HepG2 (cell line): ENCODE data around the gene CENPK. TPM values are rescaled to one million over a fixed set of nuclear protein-coding genes. Genes with fewer than 3 reads are reported as not detected.

ENCODE experiments used
- CSRNP2 ChIP-seq: sonication (generic); formaldehyde crosslinking; conservative IDR thresholded peaks from 2 replicates; pipeline ENCODE4 v1.8.0; 2022; ENCODE audit warnings: low read depth, missing genetic modification reagents
- HIC2 ChIP-seq: sonication (generic); formaldehyde crosslinking; IDR thresholded peaks from 2 replicates; pipeline ENCODE4 v1.9.0; 2022; ENCODE audit warnings: low read depth, missing genetic modification reagents
- HNF4A ChIP-seq: sonication (generic); formaldehyde crosslinking; IDR thresholded peaks from 2 replicates; pipeline ENCODE4 v1.4.0; 2020; ENCODE audit warnings: missing genetic modification reagents
- LBX2 ChIP-seq: sonication (generic); formaldehyde crosslinking; IDR thresholded peaks from 2 replicates; pipeline ENCODE4 v1.5.0; 2020; ENCODE audit warnings: missing genetic modification reagents, mild to moderate bottlenecking, borderline replicate concordance
- MAX ChIP-seq: IDR thresholded peaks from 2 replicates; pipeline ENCODE4 v1.6.1; 2012; ENCODE audit warnings: inconsistent platforms
- PLSCR1 ChIP-seq: sonication (generic); formaldehyde crosslinking; IDR thresholded peaks from 2 replicates; pipeline ENCODE4 v1.5.0; 2020; ENCODE audit warnings: missing genetic modification reagents, mild to moderate bottlenecking, borderline replicate concordance
- REL ChIP-seq: sonication (generic); formaldehyde crosslinking; conservative IDR thresholded peaks from 2 replicates; pipeline ENCODE4 v1.8.0; 2022; ENCODE audit warnings: mild to moderate bottlenecking, missing genetic modification reagents, moderate library complexity
- TRIM22 ChIP-seq: fragments of 450-650 bp; IDR thresholded peaks from 2 replicates; pipeline ENCODE4 v1.6.1; 2017
- ZBTB14 ChIP-seq: sonication (generic); formaldehyde crosslinking; IDR thresholded peaks from 2 replicates; pipeline ENCODE4 v1.4.0; 2020; ENCODE audit warnings: missing genetic modification reagents
- ZNF121 ChIP-seq: sonication (generic); formaldehyde crosslinking; IDR thresholded peaks from 2 replicates; pipeline ENCODE4 v1.5.0; 2020; ENCODE audit warnings: mild to moderate bottlenecking, missing genetic modification reagents
- ZNF276 ChIP-seq: sonication (generic); formaldehyde crosslinking; IDR thresholded peaks from 2 replicates; pipeline ENCODE4 v1.4.0; 2020; ENCODE audit warnings: mild to moderate bottlenecking, low read depth, missing genetic modification reagents
- ZNF614 ChIP-seq: IDR thresholded peaks from 2 replicates; pipeline ENCODE4 v1.6.1; 2018; ENCODE audit warnings: missing biosample characterization, missing genetic modification reagents, inconsistent platforms, borderline replicate concordance
- ZSCAN9 ChIP-seq: IDR thresholded peaks from 2 replicates; pipeline ENCODE4 v1.6.1; 2016; ENCODE audit warnings: borderline replicate concordance
- ZXDC ChIP-seq: sonication (generic); formaldehyde crosslinking; IDR thresholded peaks from 2 replicates; pipeline ENCODE4 v1.5.0; 2020; ENCODE audit warnings: mild to moderate bottlenecking, missing genetic modification reagents
- polyA plus RNA-seq, 8 experiments: library from polyadenylated mRNA; depleted of rRNA in 3 of 8; stranded (reverse) in 7 of 8; unstranded in 1 of 8; fragments of >200 nt; fragmentation: Illumina TruSeq in 4 of 8; extraction: Trizol in 4 of 8; gene quantifications; 2 replicates each; pipeline versions ENCODE4 v1.2.1 to v1.2.3, GENCODE V29; 2011 to 2016; ENCODE audit warnings: low read depth in 4 of 8, missing spikeins in 1 of 8, mixed read lengths in 1 of 8; ENCODE audit not compliant: insufficient read depth in 1 of 8
- total RNA-seq, 5 experiments: library from RNA; depleted of rRNA; stranded (reverse); fragments of >200 nt; fragmentation: Illumina TruSeq; extraction: Trizol; gene quantifications; 2 replicates each; pipeline ENCODE4 v1.2.3, GENCODE V29; 2016; ENCODE audit warnings: low read depth in 1 of 5

Gene CENPK
- total and polyA plus RNA-seq, 2 of the 13 experiments (the other 11 are each of a cell fraction or from before 2014, with no cell fraction given) = 14.3 to 54.4 TPM

GRCh38 chr5:65480306-65480865 lies 82.6 kb downstream of the CENPK start (continued):
- TF ChIP-seq MAX = no peak; the same call in 1 of the 2 replicates
- TF ChIP-seq ZNF614 (CRISPR knock-in tag) = no peak
- TF ChIP-seq CSRNP2 = no peak
- no peak for TF ChIP-seq HIC2
- TF ChIP-seq ZSCAN9 (CRISPR knock-in tag) = no peak
- TF ChIP-seq ZXDC = no peak
- no peak for TF ChIP-seq ZNF276 (CRISPR knock-in tag)
- no peak for TF ChIP-seq ZBTB14 (CRISPR knock-in tag)
- no peak for TF ChIP-seq TRIM22
- TF ChIP-seq REL (CRISPR knock-in tag) = no peak
- TF ChIP-seq HNF4A (CRISPR knock-in tag) = peak; percentile 79; the same call in 1 of the 2 replicates
- TF ChIP-seq PLSCR1 (CRISPR knock-in tag) = no peak
- TF ChIP-seq ZNF121 (CRISPR knock-in tag) = peak; percentile 88
- TF ChIP-seq LBX2 (CRISPR knock-in tag) = no peak
